ENCODE measurements around the gene EHBP1L1.

- TF ChIP-seq CTCF (IDR thresholded peaks at IDR 0.05; ENCODE audit: borderline replicate concordance, extremely low read depth, low read length, poor library complexity, severe bottlenecking): no peak
- TF ChIP-seq EZH2 (IDR thresholded peaks at IDR 0.05; ENCODE audit: borderline replicate concordance, low read depth, low read length, severe bottlenecking): no peak
Measured at GRCh38 chr11:65623177-65623576, 47.3 kb downstream of the EHBP1L1 start.

Data from DND-41 (cell line).